ENCODE results near the gene PAQR6. TPM values are rescaled to one million over a fixed set of nuclear protein-coding genes. Genes with fewer than 3 reads are reported as not detected.

Gene PAQR6
- total and polyA plus RNA-seq, 7 donors: 0.30 to 1.2 (median 0.73) TPM

GRCh38 chr1:156214024-156214748 lies 33.7 kb downstream of the PAQR6 start:
- WGBS, 3 donors: 80 to 85% (median 84%) methylated on average over 16 of the region's 16 CpGs
- H3K36me3 ChIP-seq (ENCODE audit: insufficient read depth in 1 of 2, low read depth in 1 of 2): peaks cover 5 to 34% of the 10 kb centered on the region in 2 donors
- DNase-seq: no peak
- peak overlapping the region; percentile 81 for H3K4me3 ChIP-seq
- no peak for TF ChIP-seq CTCF (IDR thresholded peaks at IDR 0.05)
- H3K27me3 ChIP-seq (ENCODE audit: insufficient read depth in 3 of 3, low read length in 2 of 3): no peaks in the 10 kb centered on the region
- intact Hi-C loops (cut with DNase I): loop anchor here in 1 of 2 donors (5.0 kb wide), 1 partner anchor 52 kb away; no protein-coding TSS in a partner anchor
- H3K4me1 ChIP-seq: peaks cover 20% of the 10 kb centered on the region
- no peak for ATAC-seq
- H3K27ac ChIP-seq: peak overlapping the region; percentile 95
- no peaks in the 10 kb centered on the region for H3K9me3 ChIP-seq

- ATAC-seq: no peak
- H3K4me1 ChIP-seq: peaks cover 20% of the 10 kb centered on the region
- DNase-seq: no peak
- intact Hi-C loops (cut with DNase I): loop anchor here in 1 of 2 donors (2.0 to 5.0 kb wide), 2 partner anchors 17 to 51 kb away; no protein-coding TSS in a partner anchor
- H3K9me3 ChIP-seq: no peaks in the 10 kb centered on the region
- H3K27ac ChIP-seq: peak overlapping the region; percentile 95
- 13 to 22% (median 18%) methylated on average over 11 of the region's 11 CpGs for WGBS, 3 donors
- H3K36me3 ChIP-seq (ENCODE audit: insufficient read depth in 1 of 2, low read depth in 1 of 2): peaks cover 5 to 40% of the 10 kb centered on the region in 2 donors
- no peaks in the 10 kb centered on the region for H3K27me3 ChIP-seq (ENCODE audit: insufficient read depth in 3 of 3, low read length in 2 of 3)
- no peak for TF ChIP-seq CTCF (IDR thresholded peaks at IDR 0.05)
- H3K4me3 ChIP-seq: peak overlapping the region; percentile 81
Observed at GRCh38 chr1:156213644-156213966, 34.3 kb downstream of the PAQR6 start.

- DNase-seq (peak; percentile 98), ATAC-seq (peak; percentile 97 to 99 (median 98))
- H3K27ac ChIP-seq: peak within 1 kb of the TSS; percentile 95
- H3K27me3 ChIP-seq (ENCODE audit: insufficient read depth in 3 of 3, low read length in 2 of 3): no peaks in the 10 kb centered on the region
- peaks cover 5 to 46% of the 10 kb centered on the region in 2 donors for H3K36me3 ChIP-seq (ENCODE audit: insufficient read depth in 1 of 2, low read depth in 1 of 2)
- no peaks in the 10 kb centered on the region for H3K9me3 ChIP-seq
- peak within 1 kb of the TSS; percentile 81 for H3K4me3 ChIP-seq
- peaks cover 20% of the 10 kb centered on the region for H3K4me1 ChIP-seq
- TF ChIP-seq CTCF (IDR thresholded peaks at IDR 0.05): no peak
- WGBS, 3 donors: 0% methylated on average over 60 to 61 of the region's 61 CpGs
- intact Hi-C loops (cut with DNase I): loop anchor here in 1 of 2 donors (2.0 to 5.0 kb wide), 2 partner anchors 16 to 51 kb away; no protein-coding TSS in a partner anchor
Observed at GRCh38 chr1:156212833-156213643, 34.8 kb downstream of the PAQR6 start, which contains the start of gene PMF1. TSS of gene PMF1 (plus strand) at chr1:156213007. CDS start at chr1:156213016, 9 bp downstream.

GRCh38 chr1:156212130-156212529 lies 35.7 kb downstream of the PAQR6 start:
- no peaks in the 10 kb centered on the region for H3K9me3 ChIP-seq
- H3K4me3 ChIP-seq: peak overlapping the region; percentile 81
- DNase-seq (no peak), ATAC-seq (no peak)
- no peak for TF ChIP-seq CTCF (IDR thresholded peaks at IDR 0.05)
- peaks cover 11% of the 10 kb centered on the region for H3K4me1 ChIP-seq
- H3K27me3 ChIP-seq (ENCODE audit: insufficient read depth in 3 of 3, low read length in 2 of 3): no peaks in the 10 kb centered on the region
- intact Hi-C loops (cut with DNase I): loop anchor here in 1 of 2 donors (2.0 to 5.0 kb wide), 2 partner anchors 15 to 50 kb away; no protein-coding TSS in a partner anchor
- WGBS, 3 donors: 81 to 87% (median 82%) methylated on average over 9 of the region's 9 CpGs
- peaks cover 5 to 51% of the 10 kb centered on the region in 2 donors for H3K36me3 ChIP-seq (ENCODE audit: insufficient read depth in 1 of 2, low read depth in 1 of 2)
- peak overlapping the region; percentile 95 for H3K27ac ChIP-seq

All from psoas muscle (tissue), 8 donors.